Heart left ventricle (tissue), 13 donors: ENCODE measurements around the gene BLCAP.

Experiments
- POLR2A ChIP-seq, 2 donors: fragments of 450-650 bp; IDR thresholded peaks; one replicate each; pipeline ENCODE4 v1.6.1; 2017; ENCODE audit warnings: antibody characterized with exemption in 2 of 2, mild to moderate bottlenecking in 2 of 2, moderate library complexity in 2 of 2
- TF ChIP-seq, protein P1 (sequence below), 12 donors: fragments of 200-600 bp; sonication (generic) in 4 of 12; IDR thresholded peaks; one replicate each; pipeline versions ENCODE4 v1.5.0 to v1.8.0; 2018 to 2022; ENCODE audit warnings: antibody characterized with exemption in 12 of 12, mild to moderate bottlenecking in 5 of 12
- donor health status: ischemic (EF 13 %, LVEDD 7.1; RV severe dilation, severe dysfunction).
- donor health status: DM: no; HTN: yes; CAD: no.
- donor health status: DM: no; HTN: no; CAD: no.
- donor health status: ischemic (EF 25% LVEDD 6.9; RV normal size, moderate dysfunction).
- donor health status: ischemic (EF 25% LVEDD 5.7; RV mildly dilated, moderate dysfunction).
- donor health status: ischemic (EF 35%, LVEDD 5.7; RV mildly dilated, moderate dysfunction).
- donor health status: nonischemic (EF 11% LVEDD 7.7; RV severe dilation, severe dysfunction).
- donor health status: DM: yes; HTN: yes; CAD: no.
- donor health status: PGD.
- donor health status: ischemic (EF 29% LVEDD 5.4; RV normal size, mild dysfunction).
- donor health status: nonischemic (EF 23%, LVEDD 6.1; RV moderate dilation, normal function).

- TF ChIP-seq POLR2A (IDR thresholded peaks at IDR 0.05), result no peak
- TF ChIP-seq, protein P1, sequence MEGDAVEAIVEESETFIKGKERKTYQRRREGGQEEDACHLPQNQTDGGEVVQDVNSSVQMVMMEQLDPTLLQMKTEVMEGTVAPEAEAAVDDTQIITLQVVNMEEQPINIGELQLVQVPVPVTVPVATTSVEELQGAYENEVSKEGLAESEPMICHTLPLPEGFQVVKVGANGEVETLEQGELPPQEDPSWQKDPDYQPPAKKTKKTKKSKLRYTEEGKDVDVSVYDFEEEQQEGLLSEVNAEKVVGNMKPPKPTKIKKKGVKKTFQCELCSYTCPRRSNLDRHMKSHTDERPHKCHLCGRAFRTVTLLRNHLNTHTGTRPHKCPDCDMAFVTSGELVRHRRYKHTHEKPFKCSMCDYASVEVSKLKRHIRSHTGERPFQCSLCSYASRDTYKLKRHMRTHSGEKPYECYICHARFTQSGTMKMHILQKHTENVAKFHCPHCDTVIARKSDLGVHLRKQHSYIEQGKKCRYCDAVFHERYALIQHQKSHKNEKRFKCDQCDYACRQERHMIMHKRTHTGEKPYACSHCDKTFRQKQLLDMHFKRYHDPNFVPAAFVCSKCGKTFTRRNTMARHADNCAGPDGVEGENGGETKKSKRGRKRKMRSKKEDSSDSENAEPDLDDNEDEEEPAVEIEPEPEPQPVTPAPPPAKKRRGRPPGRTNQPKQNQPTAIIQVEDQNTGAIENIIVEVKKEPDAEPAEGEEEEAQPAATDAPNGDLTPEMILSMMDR (IDR thresholded peaks at IDR 0.05), result no peak
These were observed 13.8 kb downstream of the BLCAP start for GRCh38 chr20:37513779-37514359.
